Adipocyte (in vitro differentiated cells): ENCODE results near the gene CASP4.

Experiments used
- DNase-seq: peaks from one replicate; pipeline ENCODE4 v3.0.0-alpha.2; 2015; ENCODE audit warnings: low read depth
- H3K27me3 ChIP-seq: replicated peaks from 2 replicates; pipeline ENCODE4 v1.7.0; 2013; ENCODE audit warnings: mild to moderate bottlenecking, low read length, moderate library complexity; ENCODE audit not compliant: control insufficient read depth, insufficient read depth
- H3K36me3 ChIP-seq: 2 replicates; pipeline ENCODE4 v1.7.0; 2013; ENCODE audit warnings: low read length, mild to moderate bottlenecking, moderate library complexity; ENCODE audit not compliant: control insufficient read depth, insufficient read depth, severe bottlenecking
- H3K4me1 ChIP-seq: 2 replicates; pipeline ENCODE4 v1.7.0; 2013; ENCODE audit warnings: mild to moderate bottlenecking, low read length, moderate library complexity; ENCODE audit not compliant: control insufficient read depth, insufficient read depth
- H3K4me3 ChIP-seq: 2 replicates; pipeline ENCODE4 v1.7.0; 2013; ENCODE audit warnings: mild to moderate bottlenecking, low read length, moderate library complexity
- H3K9ac ChIP-seq: 2 replicates; pipeline ENCODE4 v1.7.0; 2013; ENCODE audit warnings: mild to moderate bottlenecking, low read length, moderate library complexity
- H3K9me3 ChIP-seq: 2 replicates; pipeline ENCODE4 v1.7.0; 2013; ENCODE audit warnings: mild to moderate bottlenecking, low read length, moderate library complexity; ENCODE audit not compliant: control insufficient read depth

CASP4 gene

GRCh38 chr11:104968355-104968855, at the start of gene CASP4:
Gene CASP4 (minus strand): TSS chr11:104968574. CDS start chr11:104968525, 49 bp downstream.
- Histone ChIP-seq H3K9me3 (peaks cover 16% of the 10 kb centered on the region), H3K36me3 (peaks cover 10% of the 10 kb centered on the region), H3K27me3 (no peaks in the 10 kb centered on the region), H3K4me3 (peak within 1 kb of the TSS; percentile 91), H3K9ac (peak within 1 kb of the TSS; percentile 88), H3K4me1 (peaks cover 22% of the 10 kb centered on the region)
- peak; percentile 89 for DNase-seq

DNA sequence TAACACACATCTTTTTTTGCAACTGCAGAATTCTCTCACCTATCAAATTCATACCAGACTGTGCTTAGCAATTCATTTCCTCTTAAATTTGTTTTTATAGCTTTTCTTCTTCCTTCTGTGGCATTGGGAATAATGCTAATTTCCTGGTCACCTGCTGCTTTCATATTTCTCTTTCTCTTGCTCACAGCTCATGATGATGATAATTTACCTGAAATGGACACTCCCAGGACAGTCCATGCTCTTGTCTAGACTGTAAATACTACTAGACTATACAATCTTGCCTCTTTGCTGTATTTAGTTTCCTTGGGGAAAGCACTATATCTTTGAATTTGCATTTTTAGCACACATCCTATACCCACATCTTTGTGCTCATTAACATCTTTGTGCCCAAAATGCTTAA, 39.1 kb upstream of the CASP4 start:
- H3K4me1 ChIP-seq, result peaks cover 18% of the 10 kb centered on the region
- no peaks in the 10 kb centered on the region for H3K36me3 ChIP-seq
- H3K9me3 ChIP-seq, result no peaks in the 10 kb centered on the region
- H3K27me3 ChIP-seq, result no peaks in the 10 kb centered on the region
- no peak for DNase-seq
- H3K4me3 ChIP-seq, result no peak overlapping the region
- H3K9ac ChIP-seq, result no peak overlapping the region

DNA sequence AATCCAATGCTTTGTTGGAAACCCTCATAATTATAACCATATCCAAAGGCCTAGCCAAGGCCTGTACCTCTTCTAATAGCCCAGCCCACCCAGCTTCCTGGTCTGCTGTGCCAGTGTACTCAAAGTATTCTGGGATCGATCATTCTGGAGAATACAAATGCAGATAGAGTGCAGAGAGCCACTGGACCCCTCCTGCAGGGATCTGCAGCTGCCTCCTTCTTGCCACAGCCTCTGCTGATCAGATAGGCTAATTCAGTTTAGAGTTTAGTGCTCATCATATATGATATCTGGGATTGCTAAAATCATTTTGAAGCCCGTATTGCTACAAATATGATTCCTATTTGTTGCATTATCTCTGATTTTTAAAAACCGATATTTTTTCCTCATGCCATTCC, 37.1 kb upstream of the CASP4 start:
- H3K36me3 ChIP-seq, result no peaks in the 10 kb centered on the region
- DNase-seq, result no peak
- no peak overlapping the region for H3K9ac ChIP-seq
- no peak overlapping the region for H3K4me3 ChIP-seq
- peaks cover 18% of the 10 kb centered on the region for H3K4me1 ChIP-seq
- no peaks in the 10 kb centered on the region for H3K9me3 ChIP-seq
- no peaks in the 10 kb centered on the region for H3K27me3 ChIP-seq

GRCh38 chr11:105004021-105004420, 35.6 kb upstream of the CASP4 start:
- H3K36me3 ChIP-seq, result no peaks in the 10 kb centered on the region
- H3K9me3 ChIP-seq, result no peaks in the 10 kb centered on the region
- no peak overlapping the region for H3K9ac ChIP-seq
- no peak overlapping the region for H3K4me3 ChIP-seq
- H3K4me1 ChIP-seq, result peaks cover 18% of the 10 kb centered on the region
- H3K27me3 ChIP-seq, result no peaks in the 10 kb centered on the region
- peak; percentile 31 for DNase-seq

GRCh38 chr11:105003151-105003550, 34.8 kb upstream of the CASP4 start:
- H3K4me3 ChIP-seq, result no peak overlapping the region
- peaks cover 18% of the 10 kb centered on the region for H3K4me1 ChIP-seq
- no peaks in the 10 kb centered on the region for H3K36me3 ChIP-seq
- H3K9ac ChIP-seq, result no peak overlapping the region
- no peak for DNase-seq
- no peaks in the 10 kb centered on the region for H3K27me3 ChIP-seq
- no peaks in the 10 kb centered on the region for H3K9me3 ChIP-seq

DNA sequence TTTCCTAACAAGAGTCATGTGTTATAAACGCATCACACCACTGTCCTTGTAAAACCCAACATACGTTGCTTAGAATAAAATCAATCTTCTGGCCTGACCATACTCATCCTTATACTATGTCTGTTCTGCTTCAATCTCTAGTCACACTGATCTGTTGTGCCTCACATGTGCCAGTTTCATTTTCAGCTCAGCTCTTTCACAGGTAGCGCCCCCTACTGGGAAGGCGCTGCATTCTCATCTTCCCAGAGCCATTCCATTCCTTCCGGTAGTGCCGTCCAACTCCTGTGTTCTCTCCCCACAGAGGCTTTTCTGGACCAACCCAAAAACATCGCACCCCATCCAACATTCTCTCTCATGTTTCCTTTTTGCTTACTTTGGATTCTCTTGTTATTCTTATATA, 32.4 kb upstream of the CASP4 start:
- DNase-seq, result no peak
- H3K9me3 ChIP-seq, result no peaks in the 10 kb centered on the region
- no peak overlapping the region for H3K9ac ChIP-seq
- H3K4me1 ChIP-seq, result peaks cover 22% of the 10 kb centered on the region
- H3K4me3 ChIP-seq, result no peak overlapping the region
- H3K36me3 ChIP-seq, result no peaks in the 10 kb centered on the region
- no peaks in the 10 kb centered on the region for H3K27me3 ChIP-seq

- peaks cover 18% of the 10 kb centered on the region for H3K4me1 ChIP-seq
- H3K36me3 ChIP-seq, result no peaks in the 10 kb centered on the region
- H3K9ac ChIP-seq, result no peak overlapping the region
- no peaks in the 10 kb centered on the region for H3K9me3 ChIP-seq
- H3K27me3 ChIP-seq, result no peaks in the 10 kb centered on the region
- H3K4me3 ChIP-seq, result no peak overlapping the region
- DNase-seq, result no peak
Measured at GRCh38 chr11:105000167-105000566, 31.8 kb upstream of the CASP4 start.

DNA sequence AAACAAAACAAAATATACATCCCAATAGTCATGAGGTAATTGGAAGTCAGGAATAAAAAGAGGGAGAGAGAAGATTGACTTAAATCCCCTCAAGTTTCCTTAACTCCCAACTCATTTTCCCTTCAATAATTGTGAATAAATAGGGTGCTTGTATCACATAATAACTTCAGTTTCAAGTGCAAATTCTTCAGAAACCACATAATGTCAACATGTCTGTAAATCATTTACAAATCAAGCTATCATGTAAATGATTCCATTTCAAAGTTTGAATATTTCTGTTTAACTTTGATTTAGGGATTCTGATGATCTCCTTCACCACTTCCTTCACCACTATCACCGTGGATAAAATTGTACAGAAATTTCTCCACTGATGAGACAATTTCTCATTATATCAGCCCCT, 31.3 kb upstream of the CASP4 start:
- no peak overlapping the region for H3K4me3 ChIP-seq
- no peaks in the 10 kb centered on the region for H3K27me3 ChIP-seq
- no peaks in the 10 kb centered on the region for H3K36me3 ChIP-seq
- H3K4me1 ChIP-seq, result peaks cover 15% of the 10 kb centered on the region
- no peak for DNase-seq
- no peaks in the 10 kb centered on the region for H3K9me3 ChIP-seq
- no peak overlapping the region for H3K9ac ChIP-seq

- no peaks in the 10 kb centered on the region for H3K9me3 ChIP-seq
- no peak for DNase-seq
Measured at GRCh38 chr11:104997288-104997687, 28.9 kb upstream of the CASP4 start.

DNA sequence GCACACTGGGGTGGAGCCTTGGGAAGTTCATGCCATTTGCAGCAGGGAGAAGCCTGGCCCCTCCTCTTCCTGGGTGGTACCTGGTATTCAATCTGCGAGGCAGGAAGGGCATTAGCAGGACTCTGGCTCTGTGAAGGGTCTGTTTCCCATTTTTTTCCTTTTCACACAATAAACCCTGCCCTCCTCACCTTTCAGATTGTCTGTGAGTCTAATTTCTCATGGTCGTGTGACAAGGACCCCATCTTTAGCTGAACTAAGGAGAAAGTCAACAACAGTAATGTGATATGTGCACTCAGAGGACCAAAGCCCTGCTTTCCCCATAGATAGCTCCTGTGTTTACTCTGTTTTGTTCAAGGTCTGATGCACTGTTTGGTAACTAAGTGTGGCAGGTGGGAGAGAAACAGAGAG, 26.6 kb upstream of the CASP4 start:
- H3K4me3 ChIP-seq, result no peak overlapping the region
- H3K9me3 ChIP-seq, result no peaks in the 10 kb centered on the region
- no peaks in the 10 kb centered on the region for H3K27me3 ChIP-seq
- H3K36me3 ChIP-seq, result no peaks in the 10 kb centered on the region
- no peak for DNase-seq
- peaks cover 4% of the 10 kb centered on the region for H3K4me1 ChIP-seq
- H3K9ac ChIP-seq, result no peak overlapping the region

More at GRCh38 chr11:104997288-104997687, 28.9 kb upstream of the CASP4 start:
- H3K4me1 ChIP-seq, result peaks cover 4% of the 10 kb centered on the region
- H3K4me3 ChIP-seq, result peak overlapping the region; percentile 42
- H3K9ac ChIP-seq, result no peak overlapping the region
- no peaks in the 10 kb centered on the region for H3K36me3 ChIP-seq
- H3K27me3 ChIP-seq, result no peaks in the 10 kb centered on the region

- H3K4me1 ChIP-seq, result peaks cover 4% of the 10 kb centered on the region
- DNase-seq, result no peak
- no peaks in the 10 kb centered on the region for H3K36me3 ChIP-seq
- no peak overlapping the region for H3K4me3 ChIP-seq
- no peak overlapping the region for H3K9ac ChIP-seq
- H3K27me3 ChIP-seq, result no peaks in the 10 kb centered on the region
- H3K9me3 ChIP-seq, result peaks cover 9% of the 10 kb centered on the region
Measured at GRCh38 chr11:104992781-104993180, 24.4 kb upstream of the CASP4 start.

- no peaks in the 10 kb centered on the region for H3K36me3 ChIP-seq
- H3K9ac ChIP-seq, result no peak overlapping the region
- H3K9me3 ChIP-seq, result peaks cover 9% of the 10 kb centered on the region
- DNase-seq, result no peak
- H3K4me1 ChIP-seq, result no peaks in the 10 kb centered on the region
- H3K27me3 ChIP-seq, result no peaks in the 10 kb centered on the region
- H3K4me3 ChIP-seq, result no peak overlapping the region
Measured at GRCh38 chr11:104991994-104992393, 23.6 kb upstream of the CASP4 start.
